Thyroid gland (tissue), 4 donors: ENCODE data around the gene SNX13. TPM values are rescaled to one million over a fixed set of nuclear protein-coding genes. Genes with fewer than 3 reads are reported as not detected.

Source experiments
- DNase-seq, 2 donors: peaks; one replicate each; pipeline ENCODE4 v3.0.0-alpha.2; 2019
- H3K27ac ChIP-seq, 3 donors: fragments of 200-600 bp; sonication (generic); 1 replicate in 2 of 3; 2 replicates in 1 of 3; pipeline ENCODE4 v1.5.1; 2016 to 2019; ENCODE audit warnings: mild to moderate bottlenecking in 1 of 3, moderate library complexity in 1 of 3
- H3K27me3 ChIP-seq: fragments of 200-600 bp; sonication (generic); one replicate; pipeline ENCODE4 v1.5.1; 2019
- H3K36me3 ChIP-seq, 2 donors: fragments of 200-600 bp; sonication (generic); one replicate each; pipeline ENCODE4 v1.5.1; 2016 to 2019
- H3K4me1 ChIP-seq, 2 donors: fragments of 200-600 bp; sonication (generic); one replicate each; pipeline ENCODE4 v1.5.1; 2017 to 2019
- H3K4me3 ChIP-seq, 3 donors: fragments of 200-600 bp; sonication (generic); replicated peaks in 1 of 3; 1 replicate in 2 of 3; 2 replicates in 1 of 3; pipeline ENCODE4 v1.5.1; 2016; ENCODE audit warnings: mild to moderate bottlenecking in 1 of 3
- H3K9me3 ChIP-seq: fragments of 200-600 bp; sonication (generic); one replicate; pipeline ENCODE4 v1.5.1; 2017
- CTCF ChIP-seq, 6 experiments: fragments of 200-600 bp in 3 of 6; fragments of 450-650 bp in 3 of 6; sonication (generic) in 3 of 6; IDR thresholded peaks; one replicate each; pipeline ENCODE4 v1.5.1; 2016 to 2019; ENCODE audit warnings: antibody characterized with exemption in 6 of 6, mild to moderate bottlenecking in 2 of 6, inconsistent platforms in 1 of 6, moderate library complexity in 1 of 6
- POLR2A ChIP-seq, 2 donors: fragments of 450-650 bp; IDR thresholded peaks; one replicate each; pipeline ENCODE4 v1.6.1; 2017; ENCODE audit warnings: antibody characterized with exemption in 2 of 2, mild to moderate bottlenecking in 2 of 2, moderate library complexity in 1 of 2
- WGBS, 2 donors: methylation state at CpG; one replicate each; pipeline ENCODE4 v1.1.5; 2017; 5-methylcytosine and 5-hydroxymethylcytosine counted together
- intact Hi-C: fragments of 100-400 bp; cut with DNase I; formaldehyde crosslinking; loops from one replicate; pipeline ENCODE4 v1.15.1; 2023
- total RNA-seq, 4 donors: library from RNA; depleted of rRNA; stranded (reverse); fragments of >200 nt; gene quantifications; one replicate each; pipeline ENCODE4 v1.2.3, GENCODE V29; 2016

The SNX13 gene
- total RNA-seq, 4 donors from 2014 or later = 102 to 242 (median 141) TPM

- WGBS, 2 donors = 92 to 95% methylated on average over 1 of the region's 1 CpG
These were observed 108.1 kb downstream of the SNX13 start for GRCh38 chr7:17832242-17832641.

GRCh38 chr7:17830206-17830605 is 110.1 kb downstream of the SNX13 start:
- no peak overlapping the region for H3K27ac ChIP-seq

More at GRCh38 chr7:17832242-17832641, 108.1 kb downstream of the SNX13 start:
- H3K36me3 ChIP-seq = no peaks in the 10 kb centered on the region
- H3K4me3 ChIP-seq = no peak overlapping the region
- H3K27me3 ChIP-seq = no peaks in the 10 kb centered on the region
- H3K9me3 ChIP-seq = no peaks in the 10 kb centered on the region
- intact Hi-C loops = no loop called here
- no peak overlapping the region for H3K27ac ChIP-seq
- peaks cover 4% of the 10 kb centered on the region in 2 donors for H3K4me1 ChIP-seq
- TF ChIP-seq CTCF (IDR thresholded peaks at IDR 0.05) = no peak
- no peak for TF ChIP-seq POLR2A (IDR thresholded peaks at IDR 0.05)
- DNase-seq = no peak

GRCh38 chr7:17829001-17829400 is 111.3 kb downstream of the SNX13 start:
- intact Hi-C loops = no loop called here
- no peak overlapping the region for H3K27ac ChIP-seq
- TF ChIP-seq POLR2A (IDR thresholded peaks at IDR 0.05) = no peak
- no peak for TF ChIP-seq CTCF (IDR thresholded peaks at IDR 0.05)
- DNase-seq = no peak
- no peaks in the 10 kb centered on the region for H3K4me1 ChIP-seq
- WGBS, 2 donors = 97 to 99% methylated on average over 3 of the region's 3 CpGs
- H3K4me3 ChIP-seq = no peak overlapping the region
- H3K27me3 ChIP-seq = no peaks in the 10 kb centered on the region
- peaks cover 0 to 3% of the 10 kb centered on the region in 2 donors for H3K36me3 ChIP-seq
- no peaks in the 10 kb centered on the region for H3K9me3 ChIP-seq

More at GRCh38 chr7:17830206-17830605, 110.1 kb downstream of the SNX13 start:
- WGBS, 2 donors = 90 to 98% methylated on average over 1 of the region's 1 CpG
- no peak for DNase-seq
- H3K4me1 ChIP-seq = no peaks in the 10 kb centered on the region
- intact Hi-C loops = no loop called here
- no peak overlapping the region for H3K4me3 ChIP-seq
- no peaks in the 10 kb centered on the region for H3K27me3 ChIP-seq
- no peak for TF ChIP-seq POLR2A (IDR thresholded peaks at IDR 0.05)
- TF ChIP-seq CTCF (IDR thresholded peaks at IDR 0.05) = no peak
- H3K36me3 ChIP-seq = no peaks in the 10 kb centered on the region
- no peaks in the 10 kb centered on the region for H3K9me3 ChIP-seq

GRCh38 chr7:17822547-17823173 is 117.6 kb downstream of the SNX13 start:
- no peaks in the 10 kb centered on the region for H3K4me1 ChIP-seq
- no peak for DNase-seq
- intact Hi-C loops = no loop called here
- no peak overlapping the region for H3K4me3 ChIP-seq
- H3K27me3 ChIP-seq = no peaks in the 10 kb centered on the region
- H3K27ac ChIP-seq = no peak overlapping the region
- TF ChIP-seq POLR2A (IDR thresholded peaks at IDR 0.05) = no peak
- no peak for TF ChIP-seq CTCF (IDR thresholded peaks at IDR 0.05)
- no peaks in the 10 kb centered on the region for H3K9me3 ChIP-seq
- peaks cover 0 to 3% of the 10 kb centered on the region in 2 donors for H3K36me3 ChIP-seq
- 81 to 84% methylated on average over 3 of the region's 3 CpGs for WGBS, 2 donors

GRCh38 chr7:17816903-17817302 is 123.4 kb downstream of the SNX13 start:
- TF ChIP-seq CTCF (IDR thresholded peaks at IDR 0.05) (no peak), POLR2A (IDR thresholded peaks at IDR 0.05) (no peak)
- 90 to 93% methylated on average over 3 of the region's 3 CpGs for WGBS, 2 donors
- intact Hi-C loops = no loop called here
- Histone ChIP-seq H3K27me3 (no peaks in the 10 kb centered on the region), H3K36me3 (peaks cover 0 to 15% of the 10 kb centered on the region in 2 donors), H3K9me3 (no peaks in the 10 kb centered on the region), H3K4me3 (no peak overlapping the region), H3K27ac (no peak overlapping the region), H3K4me1 (no peaks in the 10 kb centered on the region)
- no peak for DNase-seq
